Caki2 (cell line): ENCODE measurements around the gene MAB21L1. TPM values are rescaled to one million over a fixed set of nuclear protein-coding genes. Genes with fewer than 3 reads are reported as not detected.

Source experiments
- DNase-seq: peaks from one replicate; pipeline ENCODE4 v3.0.0-alpha.2; 2015; ENCODE audit warnings: low read depth
- in situ Hi-C: cut with HindIII; loops from 2 replicates; pipeline ENCODE4 v1.10.0; 2016; ENCODE audit warnings: low sequenced_read_pairs, low pct_unique_long_range_greater_than_20kb, mixed read lengths
- total RNA-seq: library from RNA; depleted of rRNA; stranded (reverse); fragments of >200 nt; shearing (Covaris generic); gene quantifications from 2 replicates; pipeline ENCODE4 v1.2.3, GENCODE V29; 2014; ENCODE audit warnings: low replicate concordance

MAB21L1 gene
- total RNA-seq, 1 experiment from 2014 or later: not detected

- in situ Hi-C loops: no loop called here
- no peak for DNase-seq
Measured at GRCh38 chr13:35465371-35465770, 11.1 kb downstream of the MAB21L1 start.

DNA sequence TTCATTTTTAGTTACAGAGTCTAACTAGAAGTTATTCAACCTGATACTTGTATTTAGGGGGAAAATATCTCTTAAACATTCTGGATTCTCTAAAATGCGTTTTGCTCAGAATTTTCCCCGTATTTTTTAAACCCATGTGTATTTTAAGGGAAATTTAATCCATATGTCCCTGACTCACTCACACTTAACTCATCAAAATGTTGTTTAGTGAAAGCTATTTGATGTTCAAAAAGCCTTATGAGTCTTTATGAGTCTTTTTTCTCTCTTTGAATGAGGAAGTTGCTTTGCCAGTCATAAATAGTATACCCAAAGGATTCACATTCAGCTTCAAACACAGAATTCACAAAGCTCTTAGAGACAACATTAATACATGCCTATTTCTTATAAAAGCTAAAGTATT is 16.4 kb downstream of the MAB21L1 start:
- in situ Hi-C loops: no loop called here
- no peak for DNase-seq

DNA sequence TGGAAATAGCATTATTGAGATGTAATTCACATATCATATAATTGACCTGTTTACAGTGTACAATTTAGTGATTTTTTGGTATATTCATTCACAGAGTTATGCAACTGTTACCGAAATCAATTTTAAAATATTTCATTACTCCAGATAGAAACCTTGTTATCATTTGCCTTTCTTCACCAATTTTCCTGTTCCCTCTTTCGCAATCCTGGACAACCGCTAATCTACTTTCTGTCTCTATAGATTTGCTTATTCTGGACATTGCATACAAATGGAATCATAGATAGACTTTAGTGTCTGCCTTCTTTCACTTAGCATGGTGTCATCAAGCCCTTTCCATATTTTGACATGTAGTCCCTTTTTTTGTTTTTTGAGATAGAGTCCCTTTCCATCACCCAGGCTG is 19.2 kb downstream of the MAB21L1 start:
- no peak for DNase-seq
- in situ Hi-C loops: no loop called here

DNA sequence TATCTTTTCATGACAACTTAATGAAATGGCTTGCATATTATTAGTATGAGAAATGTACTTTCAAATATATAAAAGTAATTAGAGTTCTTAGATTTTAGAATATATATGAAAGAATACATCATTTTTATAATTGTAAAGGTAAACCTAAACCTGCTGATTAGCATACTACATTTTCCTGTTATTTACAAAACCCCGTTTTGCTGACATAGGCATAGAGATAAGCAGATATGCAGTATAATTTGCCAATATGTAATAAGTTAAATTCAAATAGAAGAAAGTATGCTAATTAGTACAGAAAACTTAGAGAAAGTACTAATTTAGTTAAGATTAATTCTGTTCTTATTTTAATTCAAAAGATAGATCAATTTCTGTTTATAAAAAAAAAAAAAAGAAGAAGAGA is 21.5 kb downstream of the MAB21L1 start:
- in situ Hi-C loops: no loop called here
- no peak for DNase-seq

DNA sequence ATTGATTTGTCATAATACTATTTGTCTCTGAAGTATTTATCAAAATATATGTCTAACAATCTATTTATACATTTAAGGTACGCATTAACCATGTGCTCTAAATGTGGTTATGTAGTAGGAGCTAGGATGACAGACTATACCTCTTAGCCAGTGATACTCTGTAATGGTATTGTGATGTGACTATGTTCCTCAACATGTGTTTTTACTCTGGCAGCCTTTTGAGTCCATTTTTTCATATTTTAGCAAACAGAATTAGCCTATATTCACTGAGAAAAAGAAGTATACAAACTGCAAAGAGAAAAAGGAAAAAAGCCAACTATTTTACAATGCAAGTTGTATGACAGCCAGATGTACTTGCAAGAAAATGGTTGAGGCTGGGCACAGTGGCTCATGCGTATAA is 26.7 kb downstream of the MAB21L1 start:
- DNase-seq: no peak
- in situ Hi-C loops: no loop called here

- in situ Hi-C loops: no loop called here
- DNase-seq: no peak
Measured at GRCh38 chr13:35448465-35448864, 28.0 kb downstream of the MAB21L1 start.
